ENCODE results near the gene MIPEP. TPM values are rescaled to one million over a fixed set of nuclear protein-coding genes. Genes with fewer than 3 reads are reported as not detected.
A peak's percentile ranks its signal among the peaks of the same experiment; 100 is the strongest.
"Not testable (repeated sequence)": the region's sequence is repeated elsewhere in the genome, so short reads cannot be mapped to it uniquely, and the experiment has no call there.

MIPEP gene
- total RNA-seq, 1 donor from 2014 or later, result 13.0 TPM

DNA sequence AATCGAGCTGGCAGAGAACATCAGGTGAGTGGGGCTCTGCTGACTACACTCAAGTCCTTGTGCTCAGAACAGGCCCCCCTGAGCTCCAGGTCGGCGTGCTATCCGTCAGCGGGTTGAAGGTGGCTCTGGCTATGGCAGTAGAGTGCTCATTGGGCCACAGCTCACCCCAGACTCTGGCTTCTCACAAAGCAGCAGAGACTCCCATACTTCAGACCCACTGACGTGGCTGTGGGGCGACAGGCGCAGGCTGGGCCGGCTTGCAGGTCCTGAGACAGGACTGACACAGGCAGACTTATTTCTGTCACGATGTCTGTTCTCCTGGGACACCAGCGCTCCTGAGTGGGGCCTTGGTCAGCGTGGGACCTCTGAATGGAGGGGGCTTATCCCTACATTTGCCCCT lies 5.5 kb upstream of the MIPEP start:
- H3K9me3 Mint-ChIP-seq (ENCODE audit: unreplicated experiment); H3K79me2 ChIP-seq (ENCODE audit: insufficient read depth, low read length); H3K27ac Mint-ChIP-seq (ENCODE audit: unreplicated experiment); H3K9ac ChIP-seq (ENCODE audit: low read length); H3K4me3 ChIP-seq (ENCODE audit: insufficient read depth, low read depth, low read length); H4K20me1 ChIP-seq (ENCODE audit: insufficient read depth, low read length); FAIRE-seq; H3K27me3 ChIP-seq (ENCODE audit: insufficient read depth, low read length); H2AFZ ChIP-seq (ENCODE audit: low read depth, low read length); H3K9me3 ChIP-seq (ENCODE audit: insufficient read depth, low read depth, low read length); H3K36me3 Mint-ChIP-seq (ENCODE audit: low read depth, unreplicated experiment); H3K36me3 ChIP-seq (ENCODE audit: insufficient read depth, low read length); DNase-seq (ENCODE audit: low read depth); H3K4me1 ChIP-seq (ENCODE audit: insufficient read depth, low read length); H3K27ac ChIP-seq (ENCODE audit: low read depth, low read length); H3K27me3 Mint-ChIP-seq (ENCODE audit: low read depth, unreplicated experiment); H3K4me2 ChIP-seq (ENCODE audit: low read length); H3K4me1 Mint-ChIP-seq (ENCODE audit: low read depth, unreplicated experiment); H3K4me3 Mint-ChIP-seq (ENCODE audit: unreplicated experiment): not testable (repeated sequence)

GRCh38 chr13:23893791-23894190 lies 4.6 kb upstream of the MIPEP start:
- H4K20me1 ChIP-seq (ENCODE audit: insufficient read depth, low read length); H3K36me3 Mint-ChIP-seq (ENCODE audit: low read depth, unreplicated experiment); FAIRE-seq: not testable (repeated sequence)

DNA sequence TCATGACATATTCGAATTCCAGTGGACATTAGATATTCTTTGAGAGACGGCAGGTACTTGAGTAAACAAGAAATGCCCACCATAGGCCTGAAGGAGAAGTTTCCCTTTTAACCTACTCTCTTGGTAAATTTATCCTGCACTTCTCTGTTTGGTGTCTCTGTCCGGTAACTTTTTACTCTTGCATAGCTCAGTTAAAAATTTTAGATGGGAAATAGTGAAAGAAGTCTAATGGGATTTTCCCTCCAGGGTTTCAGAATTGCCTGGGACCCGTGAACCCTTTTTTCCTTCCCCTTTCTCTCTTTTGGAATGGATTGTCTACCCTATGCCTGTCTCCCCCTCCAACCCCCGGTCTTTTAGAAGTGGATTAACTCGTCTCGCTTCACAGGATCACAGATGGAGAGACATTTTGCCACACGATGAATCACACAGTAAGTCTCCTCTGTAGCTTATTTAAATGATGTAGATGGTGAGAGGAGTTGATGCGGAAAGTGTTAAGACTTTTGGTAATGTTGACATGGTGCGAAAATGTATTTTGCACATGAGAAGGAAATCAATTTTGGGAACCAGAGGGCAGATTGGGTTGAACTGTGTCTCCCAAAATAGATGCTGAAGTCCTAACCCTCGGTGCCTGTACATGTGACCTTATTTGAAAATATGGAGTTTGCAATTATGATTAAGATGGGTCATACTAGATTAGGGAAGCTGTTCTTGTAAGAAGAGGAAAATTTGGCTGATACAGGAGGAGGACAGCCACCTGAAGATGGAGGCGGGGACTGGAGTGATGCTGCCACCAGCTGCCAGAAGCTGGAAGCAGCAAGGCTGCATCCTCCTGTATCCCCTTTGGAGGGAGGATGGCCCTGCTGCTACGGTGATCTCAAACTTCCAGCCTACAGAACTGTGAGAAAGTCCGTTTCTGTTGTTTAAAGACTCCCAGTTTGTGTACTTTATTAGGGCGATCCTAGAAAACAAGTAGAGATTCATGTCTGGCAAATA lies 711 bp upstream of the MIPEP start:
- peak overlapping the region; percentile 89 for H3K4me3 Mint-ChIP-seq (ENCODE audit: unreplicated experiment)
- Histone ChIP-seq H3K9me3 (ENCODE audit: insufficient read depth, low read depth, low read length) (no peaks in the 10 kb centered on the region), H3K36me3 (ENCODE audit: insufficient read depth, low read length) (peaks cover 2% of the 10 kb centered on the region), H3K4me3 (ENCODE audit: insufficient read depth, low read depth, low read length) (peak overlapping the region; percentile 54), H3K79me2 (ENCODE audit: insufficient read depth, low read length) (peaks cover 16% of the 10 kb centered on the region), H4K20me1 (ENCODE audit: insufficient read depth, low read length) (no peaks in the 10 kb centered on the region), H3K27ac (ENCODE audit: low read depth, low read length) (peak overlapping the region; percentile 33), H3K9ac (ENCODE audit: low read length) (peak overlapping the region; percentile 91), H3K27me3 (ENCODE audit: insufficient read depth, low read length) (no peaks in the 10 kb centered on the region), H2AFZ (ENCODE audit: low read depth, low read length) (peak overlapping the region; percentile 61), H3K4me2 (ENCODE audit: low read length) (peak overlapping the region; percentile 92), H3K4me1 (ENCODE audit: insufficient read depth, low read length) (peaks cover 12% of the 10 kb centered on the region)
- TF ChIP-seq EZH2 (IDR thresholded peaks at IDR 0.05; ENCODE audit: insufficient read depth, low read length) (no peak), CTCF (IDR thresholded peaks at IDR 0.05; ENCODE audit: insufficient read depth, low read depth, low read length) (peak; percentile 6)
- DNase-seq (ENCODE audit: low read depth) (peak; percentile 15), FAIRE-seq (no peak)
- no peaks in the 10 kb centered on the region for H3K27me3 Mint-ChIP-seq (ENCODE audit: low read depth, unreplicated experiment)
- H3K27ac Mint-ChIP-seq (ENCODE audit: unreplicated experiment), result peak overlapping the region; percentile 28
- peaks cover 5% of the 10 kb centered on the region for H3K36me3 Mint-ChIP-seq (ENCODE audit: low read depth, unreplicated experiment)
- H3K4me1 Mint-ChIP-seq (ENCODE audit: low read depth, unreplicated experiment), result peaks cover 11% of the 10 kb centered on the region
- no peaks in the 10 kb centered on the region for H3K9me3 Mint-ChIP-seq (ENCODE audit: unreplicated experiment)

More at GRCh38 chr13:23893791-23894190, 4.6 kb upstream of the MIPEP start:
- H3K9ac ChIP-seq (ENCODE audit: low read length); H3K27ac ChIP-seq (ENCODE audit: low read depth, low read length); H3K9me3 ChIP-seq (ENCODE audit: insufficient read depth, low read depth, low read length); H3K27ac Mint-ChIP-seq (ENCODE audit: unreplicated experiment); H3K27me3 ChIP-seq (ENCODE audit: insufficient read depth, low read length); H3K36me3 ChIP-seq (ENCODE audit: insufficient read depth, low read length); H3K27me3 Mint-ChIP-seq (ENCODE audit: low read depth, unreplicated experiment); H3K9me3 Mint-ChIP-seq (ENCODE audit: unreplicated experiment); H3K4me3 Mint-ChIP-seq (ENCODE audit: unreplicated experiment); H3K4me3 ChIP-seq (ENCODE audit: insufficient read depth, low read depth, low read length); H3K79me2 ChIP-seq (ENCODE audit: insufficient read depth, low read length); H2AFZ ChIP-seq (ENCODE audit: low read depth, low read length); H3K4me1 ChIP-seq (ENCODE audit: insufficient read depth, low read length); H3K4me1 Mint-ChIP-seq (ENCODE audit: low read depth, unreplicated experiment); H3K4me2 ChIP-seq (ENCODE audit: low read length); DNase-seq (ENCODE audit: low read depth): not testable (repeated sequence)

GRCh38 chr13:23884361-23884760 lies 4.8 kb downstream of the MIPEP start:
- DNase-seq (ENCODE audit: low read depth); H3K4me3 Mint-ChIP-seq (ENCODE audit: unreplicated experiment); H3K27me3 Mint-ChIP-seq (ENCODE audit: low read depth, unreplicated experiment); H3K27ac ChIP-seq (ENCODE audit: low read depth, low read length); H3K27me3 ChIP-seq (ENCODE audit: insufficient read depth, low read length); H3K9me3 ChIP-seq (ENCODE audit: insufficient read depth, low read depth, low read length); H3K4me1 ChIP-seq (ENCODE audit: insufficient read depth, low read length); H2AFZ ChIP-seq (ENCODE audit: low read depth, low read length); H4K20me1 ChIP-seq (ENCODE audit: insufficient read depth, low read length); H3K4me3 ChIP-seq (ENCODE audit: insufficient read depth, low read depth, low read length); H3K9ac ChIP-seq (ENCODE audit: low read length); H3K4me1 Mint-ChIP-seq (ENCODE audit: low read depth, unreplicated experiment); H3K9me3 Mint-ChIP-seq (ENCODE audit: unreplicated experiment); H3K27ac Mint-ChIP-seq (ENCODE audit: unreplicated experiment); FAIRE-seq; H3K36me3 Mint-ChIP-seq (ENCODE audit: low read depth, unreplicated experiment); H3K36me3 ChIP-seq (ENCODE audit: insufficient read depth, low read length); H3K4me2 ChIP-seq (ENCODE audit: low read length): not testable (repeated sequence)
- H3K79me2 ChIP-seq (ENCODE audit: insufficient read depth, low read length), result peaks cover 16% of the 10 kb centered on the region
